Measurements from ENCODE around the gene BLTP1. TPM values are rescaled to one million over a fixed set of nuclear protein-coding genes. Genes with fewer than 3 reads are reported as not detected.

BLTP1 gene
- total RNA-seq, 4 donors from 2014 or later = 37.2 to 77.1 (median 42.5) TPM

GRCh38 chr4:122129061-122129460, 23.1 kb upstream of the BLTP1 start:
- intact Hi-C loops (cut with DNase I; ENCODE audit: low total_unique reads) = no loop called here
- no peaks in the 10 kb centered on the region for H3K9me3 ChIP-seq
- H3K4me3 ChIP-seq = no peak overlapping the region
- H3K4me1 ChIP-seq = no peaks in the 10 kb centered on the region
- ATAC-seq (no peak), DNase-seq (no peak)
- no peak for TF ChIP-seq CTCF (IDR thresholded peaks at IDR 0.05 in 4 of 5, conservative IDR thresholded peaks at IDR 0.05 in 1 of 5)
- no peak for TF ChIP-seq POLR2A (IDR thresholded peaks at IDR 0.05)
- in situ Hi-C loops (cut with MboI; ENCODE audit: low sequenced_read_pairs in 4 of 4) = no loop called here
- H3K36me3 ChIP-seq = no peaks in the 10 kb centered on the region
- H3K27ac ChIP-seq = no peak overlapping the region
- no peaks in the 10 kb centered on the region for H3K27me3 ChIP-seq

- no peaks in the 10 kb centered on the region for H3K36me3 ChIP-seq
- in situ Hi-C loops (cut with MboI; ENCODE audit: low sequenced_read_pairs in 4 of 4) (no loop called here), intact Hi-C loops (cut with DNase I; ENCODE audit: low total_unique reads) (no loop called here)
- ATAC-seq (no peak), DNase-seq (no peak)
- H3K27ac ChIP-seq = no peak overlapping the region
- H3K4me3 ChIP-seq = no peak overlapping the region
- H3K9me3 ChIP-seq = no peaks in the 10 kb centered on the region
- no peak for TF ChIP-seq CTCF (IDR thresholded peaks at IDR 0.05 in 4 of 5, conservative IDR thresholded peaks at IDR 0.05 in 1 of 5)
- TF ChIP-seq POLR2A (IDR thresholded peaks at IDR 0.05) = no peak
- H3K27me3 ChIP-seq = no peaks in the 10 kb centered on the region
- H3K4me1 ChIP-seq = no peaks in the 10 kb centered on the region
Measured at GRCh38 chr4:122131562-122132157, 20.5 kb upstream of the BLTP1 start.

GRCh38 chr4:122132891-122133290, 19.2 kb upstream of the BLTP1 start:
- intact Hi-C loops (cut with DNase I; ENCODE audit: low total_unique reads) = no loop called here

GRCh38 chr4:122139139-122139538, 13.0 kb upstream of the BLTP1 start:
- intact Hi-C loops (cut with DNase I; ENCODE audit: low total_unique reads) = no loop called here
- TF ChIP-seq POLR2A (IDR thresholded peaks at IDR 0.05) = no peak
- no peak for TF ChIP-seq CTCF (IDR thresholded peaks at IDR 0.05 in 4 of 5, conservative IDR thresholded peaks at IDR 0.05 in 1 of 5)

More at GRCh38 chr4:122132891-122133290, 19.2 kb upstream of the BLTP1 start:
- no peak for ATAC-seq
- in situ Hi-C loops (cut with MboI; ENCODE audit: low sequenced_read_pairs in 4 of 4) = no loop called here
- TF ChIP-seq POLR2A (IDR thresholded peaks at IDR 0.05) (no peak), CTCF (IDR thresholded peaks at IDR 0.05 in 4 of 5, conservative IDR thresholded peaks at IDR 0.05 in 1 of 5) (no peak)
- H3K36me3 ChIP-seq = no peaks in the 10 kb centered on the region
- DNase-seq = no peak
- no peaks in the 10 kb centered on the region for H3K27me3 ChIP-seq
- no peak overlapping the region for H3K27ac ChIP-seq
- H3K4me1 ChIP-seq = no peaks in the 10 kb centered on the region
- H3K4me3 ChIP-seq = no peak overlapping the region
- no peaks in the 10 kb centered on the region for H3K9me3 ChIP-seq

GRCh38 chr4:122140834-122141233, 11.3 kb upstream of the BLTP1 start:
- no peaks in the 10 kb centered on the region for H3K9me3 ChIP-seq
- no peaks in the 10 kb centered on the region for H3K27me3 ChIP-seq
- H3K27ac ChIP-seq = no peak overlapping the region
- intact Hi-C loops (cut with DNase I; ENCODE audit: low total_unique reads) = no loop called here
- H3K4me1 ChIP-seq = no peaks in the 10 kb centered on the region
- TF ChIP-seq POLR2A (IDR thresholded peaks at IDR 0.05) (no peak), CTCF (IDR thresholded peaks at IDR 0.05 in 4 of 5, conservative IDR thresholded peaks at IDR 0.05 in 1 of 5) (no peak)
- H3K4me3 ChIP-seq = no peak overlapping the region
- no peak for ATAC-seq
- in situ Hi-C loops (cut with MboI; ENCODE audit: low sequenced_read_pairs in 4 of 4) = no loop called here
- H3K36me3 ChIP-seq = no peaks in the 10 kb centered on the region
- DNase-seq = no peak

More at GRCh38 chr4:122139139-122139538, 13.0 kb upstream of the BLTP1 start:
- H3K4me3 ChIP-seq = no peak overlapping the region
- DNase-seq = no peak
- H3K27me3 ChIP-seq = no peaks in the 10 kb centered on the region
- in situ Hi-C loops (cut with MboI; ENCODE audit: low sequenced_read_pairs in 4 of 4) = no loop called here
- no peak for ATAC-seq
- no peak overlapping the region for H3K27ac ChIP-seq
- H3K4me1 ChIP-seq = no peaks in the 10 kb centered on the region
- no peaks in the 10 kb centered on the region for H3K9me3 ChIP-seq
- H3K36me3 ChIP-seq = no peaks in the 10 kb centered on the region
